Measurements from ENCODE around the gene CARHSP1. TPM values are rescaled to one million over a fixed set of nuclear protein-coding genes. Genes with fewer than 3 reads are reported as not detected.
"Not testable (repeated sequence)": the region's sequence is repeated elsewhere in the genome, so short reads cannot be mapped to it uniquely, and the experiment has no call there.

Gene CARHSP1
- total RNA-seq, 3 donors from 2014 or later (not counting 1 experiment from before 2014, with no cell fraction given), result 59.0 to 70.0 (median 60.1) TPM

GRCh38 chr16:8878523-8878911, 9.7 kb upstream of the CARHSP1 start:
- Histone ChIP-seq H3K27me3 (ENCODE audit: control insufficient read depth, insufficient read depth, low read length) (no peaks in the 10 kb centered on the region), H3K27ac (ENCODE audit: low read length) (no peak overlapping the region), H3K4me3 (ENCODE audit: low read length) (no peak overlapping the region), H3K4me1 (ENCODE audit: control insufficient read depth, insufficient read depth, low read length) (peaks cover 12% of the 10 kb centered on the region), H3K9me3 (ENCODE audit: control insufficient read depth, insufficient read depth, low read length) (no peaks in the 10 kb centered on the region), H3K36me3 (ENCODE audit: control insufficient read depth, insufficient read depth, low read length) (no peaks in the 10 kb centered on the region)
- Mint-ChIP-seq H3K9me3 (no peaks in the 10 kb centered on the region), H3K36me3 (no peaks in the 10 kb centered on the region), H3K27me3 (ENCODE audit: low read depth in 2 of 2) (no peaks in the 10 kb centered on the region), H3K4me1 (peaks cover 6 to 12% of the 10 kb centered on the region in 2 donors), H3K4me3 (no peak overlapping the region), H3K27ac (no peak overlapping the region)
- DNase-seq, result no peak
- intact Hi-C loops (cut with micrococcal nuclease), result no loop called here
- 78% methylated on average over 5 of the region's 6 CpGs for WGBS (ENCODE audit: insufficient coverage)
- no peak for TF ChIP-seq CTCF (IDR thresholded peaks at IDR 0.05)
- no peak for ATAC-seq

GRCh38 chr16:8877894-8878522, 9.2 kb upstream of the CARHSP1 start:
- Mint-ChIP-seq H3K4me3 (no peak overlapping the region), H3K9me3 (no peaks in the 10 kb centered on the region), H3K4me1 (peaks cover 6 to 12% of the 10 kb centered on the region in 2 donors), H3K27me3 (ENCODE audit: low read depth in 2 of 2) (no peaks in the 10 kb centered on the region), H3K36me3 (no peaks in the 10 kb centered on the region), H3K27ac (no peak overlapping the region)
- no peaks in the 10 kb centered on the region for H3K36me3 ChIP-seq (ENCODE audit: control insufficient read depth, insufficient read depth, low read length)
- no peak overlapping the region for H3K27ac ChIP-seq (ENCODE audit: low read length)
- no peaks in the 10 kb centered on the region for H3K27me3 ChIP-seq (ENCODE audit: control insufficient read depth, insufficient read depth, low read length)
- peaks cover 12% of the 10 kb centered on the region for H3K4me1 ChIP-seq (ENCODE audit: control insufficient read depth, insufficient read depth, low read length)
- ATAC-seq (no peak), DNase-seq (peak in 1 of 2 donors; percentile 31)
- 81% methylated on average over 6 of the region's 8 CpGs for WGBS (ENCODE audit: insufficient coverage)
- no peak for TF ChIP-seq CTCF (IDR thresholded peaks at IDR 0.05)
- no peaks in the 10 kb centered on the region for H3K9me3 ChIP-seq (ENCODE audit: control insufficient read depth, insufficient read depth, low read length)
- H3K4me3 ChIP-seq (ENCODE audit: low read length), result no peak overlapping the region
- intact Hi-C loops (cut with micrococcal nuclease), result no loop called here

- H3K4me3 Mint-ChIP-seq, result peak overlapping the region; percentile 35
- peaks cover 16% of the 10 kb centered on the region for H3K4me1 ChIP-seq (ENCODE audit: control insufficient read depth, insufficient read depth, low read length)
Observed at GRCh38 chr16:8875317-8875716, 6.5 kb upstream of the CARHSP1 start.

GRCh38 chr16:8874388-8874787, 5.6 kb upstream of the CARHSP1 start:
- intact Hi-C loops (cut with micrococcal nuclease), result no loop called here
- Histone ChIP-seq H3K27ac (ENCODE audit: low read length) (no peak overlapping the region), H3K36me3 (ENCODE audit: control insufficient read depth, insufficient read depth, low read length) (no peaks in the 10 kb centered on the region), H3K4me3 (ENCODE audit: low read length) (no peak overlapping the region), H3K4me1 (ENCODE audit: control insufficient read depth, insufficient read depth, low read length) (peaks cover 16% of the 10 kb centered on the region), H3K9me3 (ENCODE audit: control insufficient read depth, insufficient read depth, low read length) (no peaks in the 10 kb centered on the region), H3K27me3 (ENCODE audit: control insufficient read depth, insufficient read depth, low read length) (no peaks in the 10 kb centered on the region)
- no peaks in the 10 kb centered on the region for H3K27me3 Mint-ChIP-seq (ENCODE audit: low read depth in 2 of 2)
- H3K36me3 Mint-ChIP-seq, result no peaks in the 10 kb centered on the region
- H3K9me3 Mint-ChIP-seq, result no peaks in the 10 kb centered on the region
- 39% methylated on average over 6 of the region's 6 CpGs for WGBS (ENCODE audit: insufficient coverage)
- H3K4me1 Mint-ChIP-seq, result peaks cover 17 to 21% of the 10 kb centered on the region in 2 donors
- H3K27ac Mint-ChIP-seq, result peak overlapping the region; percentile 26 to 64
- DNase-seq (no peak), ATAC-seq (no peak)
- no peak overlapping the region for H3K4me3 Mint-ChIP-seq
- TF ChIP-seq CTCF (IDR thresholded peaks at IDR 0.05), result no peak

More at GRCh38 chr16:8875317-8875716, 6.5 kb upstream of the CARHSP1 start:
- H3K9me3 ChIP-seq (ENCODE audit: control insufficient read depth, insufficient read depth, low read length); H3K27ac ChIP-seq (ENCODE audit: low read length); H3K27ac Mint-ChIP-seq; DNase-seq; H3K36me3 Mint-ChIP-seq; H3K27me3 ChIP-seq (ENCODE audit: control insufficient read depth, insufficient read depth, low read length); H3K27me3 Mint-ChIP-seq (ENCODE audit: low read depth in 2 of 2); intact Hi-C loops (cut with micrococcal nuclease); H3K9me3 Mint-ChIP-seq; ATAC-seq; H3K4me3 ChIP-seq (ENCODE audit: low read length); H3K36me3 ChIP-seq (ENCODE audit: control insufficient read depth, insufficient read depth, low read length): not testable (repeated sequence)
- H3K4me1 Mint-ChIP-seq, result peaks cover 12 to 18% of the 10 kb centered on the region in 2 donors
- 76% methylated on average over 7 of the region's 7 CpGs for WGBS (ENCODE audit: insufficient coverage)

GRCh38 chr16:8873866-8874195, 5.0 kb upstream of the CARHSP1 start:
- H3K4me3 Mint-ChIP-seq; H3K27ac ChIP-seq (ENCODE audit: low read length); H3K27me3 Mint-ChIP-seq (ENCODE audit: low read depth in 2 of 2); H3K9me3 ChIP-seq (ENCODE audit: control insufficient read depth, insufficient read depth, low read length); H3K9me3 Mint-ChIP-seq; DNase-seq; intact Hi-C loops (cut with micrococcal nuclease); H3K36me3 Mint-ChIP-seq; H3K36me3 ChIP-seq (ENCODE audit: control insufficient read depth, insufficient read depth, low read length); H3K4me3 ChIP-seq (ENCODE audit: low read length); H3K27ac Mint-ChIP-seq; H3K27me3 ChIP-seq (ENCODE audit: control insufficient read depth, insufficient read depth, low read length); ATAC-seq: not testable (repeated sequence)
- 93% methylated on average over 7 of the region's 7 CpGs for WGBS (ENCODE audit: insufficient coverage)
- peaks cover 21 to 25% of the 10 kb centered on the region in 2 donors for H3K4me1 Mint-ChIP-seq
- H3K4me1 ChIP-seq (ENCODE audit: control insufficient read depth, insufficient read depth, low read length), result peaks cover 19% of the 10 kb centered on the region

Data from natural killer cell (primary cell).